Activated CD4-positive, alpha-beta T cell treated with anti-CD3 and anti-CD28 coated beads, Interleukin-2, amount 50 U/mL, for 24 hours (primary cell): Measurements from ENCODE around the gene ROR2.
"Not testable (repeated sequence)": the region's sequence is repeated elsewhere in the genome, so short reads cannot be mapped to it uniquely, and the experiment has no call there.

Experiments
- DNase-seq, 2 donors: peaks; one replicate each; pipeline ENCODE4 v3.0.0-alpha.2; 2020; ENCODE audit warnings: low read depth in 1 of 2, low spot score in 1 of 2

ROR2 gene

DNA sequence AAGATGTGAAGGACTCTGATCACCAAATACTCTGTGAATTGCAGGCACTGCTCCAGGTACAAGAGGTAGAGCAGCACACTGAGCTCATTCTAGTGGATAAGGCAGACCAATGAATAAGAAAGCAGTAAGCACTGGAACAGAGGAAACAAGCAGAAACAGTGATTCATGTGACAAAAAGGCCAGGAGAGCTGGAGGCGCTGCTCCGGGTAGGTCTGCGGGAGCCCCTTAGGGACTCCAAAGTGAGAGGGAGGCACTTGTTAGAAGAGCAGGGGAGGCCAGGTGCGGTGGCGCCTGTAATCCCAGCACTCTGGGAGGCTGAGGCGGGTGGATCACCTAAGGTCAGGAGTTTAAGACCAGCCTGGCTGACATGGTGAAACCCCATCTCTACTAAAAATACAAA is 294.8 kb downstream of the ROR2 start:
- no peak for DNase-seq

DNA sequence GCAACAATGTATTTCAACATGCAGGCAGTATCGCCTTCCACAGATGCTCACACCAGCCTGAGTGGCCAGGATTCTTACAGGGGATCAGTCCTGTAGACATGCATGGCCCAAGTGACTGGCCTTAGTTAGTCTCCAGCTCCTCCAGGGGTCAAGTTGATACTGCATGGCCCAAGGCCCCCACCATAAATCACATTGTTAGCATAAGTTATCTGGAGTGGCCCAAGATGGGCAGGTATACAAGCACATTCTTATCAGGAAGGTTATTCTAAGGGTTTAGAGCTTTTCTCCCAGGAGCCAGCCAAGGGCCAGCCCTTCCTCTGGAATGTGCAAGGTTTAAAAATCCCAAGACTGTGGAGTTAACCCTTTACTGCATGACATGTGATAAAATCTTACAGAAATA is 295.5 kb downstream of the ROR2 start:
- DNase-seq, result no peak

DNA sequence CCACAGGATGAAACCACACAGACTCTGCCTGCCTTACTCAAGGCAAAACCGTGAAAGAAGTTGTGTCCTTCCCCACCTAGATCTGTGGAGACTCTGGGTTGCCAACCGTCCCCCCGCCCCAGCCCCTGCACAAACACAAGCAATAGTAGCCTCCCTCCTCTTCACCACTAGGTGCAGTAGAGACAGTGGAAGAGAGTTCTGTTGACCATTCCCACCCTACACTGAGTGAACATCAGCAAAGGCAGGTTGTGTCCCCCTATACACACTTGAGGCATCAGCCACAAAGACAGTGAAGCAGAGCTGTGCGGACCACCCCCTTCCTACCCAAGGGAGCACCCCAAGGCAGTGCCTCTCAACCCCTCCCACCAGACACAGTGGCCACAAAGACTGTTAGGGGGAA is 302.7 kb downstream of the ROR2 start:
- DNase-seq, result no peak

GRCh38 chr9:91646702-91647101 is 303.3 kb downstream of the ROR2 start:
- no peak for DNase-seq

DNA sequence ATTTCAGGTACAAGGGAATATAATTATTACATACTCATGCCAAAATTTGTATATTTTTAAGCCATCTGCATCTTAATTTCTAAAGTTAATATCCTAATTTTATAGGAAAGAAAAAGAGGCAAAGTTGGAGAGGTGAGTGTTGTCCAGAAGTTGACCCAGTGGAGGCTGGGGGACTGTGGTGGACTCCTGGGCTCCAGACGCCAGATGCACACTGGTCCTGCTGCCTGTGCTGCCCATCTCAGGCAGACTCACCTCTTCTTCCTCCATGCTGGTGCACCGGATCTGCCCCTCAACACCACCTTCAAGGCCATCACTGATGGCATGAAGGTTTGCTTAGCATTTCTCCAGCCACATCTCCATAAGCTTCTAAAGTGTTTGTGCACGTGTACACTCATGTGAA is 305.6 kb downstream of the ROR2 start:
- no peak for DNase-seq

- DNase-seq, result no peak
Observed at GRCh38 chr9:91643481-91644077, 306.4 kb downstream of the ROR2 start.

DNA sequence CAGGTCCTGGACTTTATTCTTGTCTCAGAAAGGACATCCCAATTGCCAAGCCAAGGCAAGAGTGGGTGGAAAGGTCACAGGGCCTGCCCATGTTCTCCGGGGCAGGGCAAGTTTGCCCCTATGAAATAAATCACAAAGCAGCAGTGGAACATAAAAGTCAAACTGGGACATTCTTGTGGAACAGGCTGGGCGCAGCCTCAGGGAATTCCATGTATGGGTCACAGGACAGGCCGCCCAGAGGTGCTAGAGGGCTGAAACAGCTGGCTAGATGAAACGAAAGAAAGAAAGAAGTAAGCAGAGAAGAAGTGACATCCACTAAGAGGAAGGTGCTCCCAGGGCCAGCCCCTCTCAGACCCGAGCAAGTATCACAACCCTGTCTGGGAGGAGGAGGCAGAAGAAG is 307.3 kb downstream of the ROR2 start:
- DNase-seq, result no peak

DNA sequence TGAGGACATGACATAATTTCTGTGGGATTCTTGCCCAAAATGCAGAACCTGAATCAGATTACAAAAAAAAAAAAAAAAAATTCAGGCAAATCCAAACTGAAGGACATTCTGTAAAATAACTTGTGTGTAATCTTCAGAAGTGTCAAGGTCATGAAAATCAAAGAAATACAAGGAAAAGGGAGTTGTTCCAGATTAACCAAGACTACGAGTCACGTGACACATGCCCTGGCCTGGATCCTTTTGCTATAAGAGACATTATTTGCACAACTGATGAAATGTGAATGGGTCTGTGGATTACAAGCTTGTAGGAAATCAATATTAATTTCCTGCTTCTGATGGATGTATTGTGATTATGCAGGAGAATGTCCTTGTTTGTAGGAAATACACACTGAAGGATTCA is 309.6 kb downstream of the ROR2 start:
- no peak for DNase-seq

- no peak for DNase-seq
Observed at GRCh38 chr9:91639054-91639453, 311.0 kb downstream of the ROR2 start.

DNA sequence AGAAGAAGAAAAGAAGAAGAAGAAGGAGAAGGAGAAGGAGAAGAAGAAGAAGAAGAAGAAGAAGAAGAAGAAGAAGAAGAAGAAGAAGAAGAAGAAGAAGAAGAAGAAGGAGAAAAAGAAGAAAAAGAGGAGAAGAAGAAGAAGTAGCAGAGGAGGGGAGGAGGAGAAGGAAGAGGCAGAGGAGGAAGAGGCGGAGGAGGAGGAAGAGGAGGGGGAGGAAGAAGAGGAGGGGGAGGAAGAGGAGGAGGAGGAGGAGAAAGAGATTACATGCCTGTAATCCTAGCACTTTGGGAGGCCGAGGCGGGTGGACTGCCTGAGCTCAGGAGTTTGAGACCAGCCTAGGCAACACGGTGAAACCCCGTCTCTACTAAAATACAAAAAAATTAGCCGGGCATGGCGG is 315.2 kb downstream of the ROR2 start:
- not testable (repeated sequence) for DNase-seq

GRCh38 chr9:91629718-91630117 is 320.3 kb downstream of the ROR2 start:
- DNase-seq, result no peak

DNA sequence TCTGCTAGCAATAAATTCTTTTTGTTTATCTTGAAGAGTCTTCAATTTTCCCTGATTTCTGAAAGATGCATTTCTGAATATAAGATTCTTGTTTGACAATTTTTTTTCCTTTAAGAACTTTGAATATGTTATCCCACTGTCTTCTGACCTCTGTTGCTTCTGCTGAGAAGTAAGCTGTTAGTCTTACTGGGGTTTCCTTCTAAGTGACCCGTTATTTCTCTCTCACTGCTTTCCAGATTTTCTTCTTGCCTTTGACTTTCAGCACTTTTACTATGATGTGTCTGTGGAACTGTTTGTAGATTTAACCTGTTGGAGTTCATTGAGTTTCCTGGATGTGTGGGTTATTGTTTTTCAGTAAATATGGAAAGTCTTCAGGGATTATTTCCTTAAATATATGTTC is 321.1 kb downstream of the ROR2 start:
- DNase-seq, result no peak

DNA sequence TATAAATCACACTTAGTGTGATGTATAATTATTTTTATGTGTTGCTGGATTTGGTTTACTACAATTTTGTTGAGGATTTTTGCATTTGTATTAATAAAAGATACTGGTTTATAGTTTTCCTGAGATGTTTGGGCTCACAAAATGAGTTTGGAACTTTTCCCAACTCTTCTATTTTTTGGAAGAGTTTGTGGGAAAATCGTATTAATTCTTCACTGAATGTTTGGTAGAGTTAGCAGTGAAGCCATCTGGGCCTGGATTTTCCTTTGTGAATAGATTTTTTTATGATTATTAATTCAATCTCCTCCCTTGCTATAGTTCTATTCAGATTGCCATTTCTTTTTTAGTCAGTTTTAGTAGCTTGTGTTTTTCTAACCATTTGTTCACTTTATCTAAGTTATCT is 324.7 kb downstream of the ROR2 start:
- DNase-seq, result no peak

- no peak for DNase-seq
Observed at GRCh38 chr9:91623004-91623403, 327.0 kb downstream of the ROR2 start.

DNA sequence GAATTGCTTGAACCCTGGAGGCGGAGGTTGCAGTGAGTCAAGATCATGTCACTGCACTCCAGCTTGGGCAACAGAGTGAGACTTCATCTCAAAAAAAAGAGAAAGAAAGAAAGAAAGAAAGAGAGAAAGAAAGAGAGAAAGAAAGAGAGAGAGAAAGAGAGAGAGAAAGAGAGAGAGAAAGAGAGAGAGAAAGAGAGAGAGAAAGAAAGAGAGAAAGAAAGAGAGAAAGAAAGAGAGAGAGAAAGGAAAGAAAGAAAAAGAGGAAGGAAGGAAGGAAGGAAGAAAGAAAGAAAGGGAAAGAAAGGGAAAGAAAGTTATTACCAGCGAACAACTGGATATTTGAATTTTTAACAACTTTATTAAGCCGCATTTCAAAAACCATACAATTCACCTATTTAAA is 327.9 kb downstream of the ROR2 start:
- DNase-seq, result not testable (repeated sequence)

- DNase-seq, result not testable (repeated sequence)
Observed at GRCh38 chr9:91614044-91614443, 336.0 kb downstream of the ROR2 start.

GRCh38 chr9:91611582-91611981 is 338.4 kb downstream of the ROR2 start:
- no peak for DNase-seq

- no peak for DNase-seq
Observed at GRCh38 chr9:91606255-91606995, 343.6 kb downstream of the ROR2 start.

- DNase-seq, result no peak
Observed at GRCh38 chr9:91604451-91605179, 345.4 kb downstream of the ROR2 start.

- no peak for DNase-seq
Observed at GRCh38 chr9:91603932-91604331, 346.1 kb downstream of the ROR2 start.

DNA sequence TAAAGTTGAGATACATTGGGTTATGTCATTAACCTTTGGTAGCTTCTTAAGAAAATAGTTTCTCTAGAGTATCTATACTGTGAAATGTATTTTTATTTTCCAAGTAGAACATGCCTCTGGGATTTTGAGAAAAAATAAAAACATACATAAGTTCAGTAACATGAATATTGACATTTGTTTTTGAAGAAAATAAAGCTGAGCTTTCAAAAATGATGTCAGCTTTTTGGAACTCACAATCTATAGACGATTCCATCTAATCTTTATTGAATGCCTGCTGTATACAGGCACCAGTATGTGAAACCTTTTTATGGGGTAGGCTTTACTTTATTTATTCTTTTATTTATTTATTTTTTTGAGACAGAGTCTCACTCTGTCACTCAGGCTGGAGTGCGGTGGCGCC is 350.5 kb downstream of the ROR2 start:
- DNase-seq, result no peak

- DNase-seq, result no peak
Observed at GRCh38 chr9:91591627-91592026, 358.4 kb downstream of the ROR2 start.
